ENCODE measurements around the gene TSGA10IP.

The TSGA10IP gene

DNA sequence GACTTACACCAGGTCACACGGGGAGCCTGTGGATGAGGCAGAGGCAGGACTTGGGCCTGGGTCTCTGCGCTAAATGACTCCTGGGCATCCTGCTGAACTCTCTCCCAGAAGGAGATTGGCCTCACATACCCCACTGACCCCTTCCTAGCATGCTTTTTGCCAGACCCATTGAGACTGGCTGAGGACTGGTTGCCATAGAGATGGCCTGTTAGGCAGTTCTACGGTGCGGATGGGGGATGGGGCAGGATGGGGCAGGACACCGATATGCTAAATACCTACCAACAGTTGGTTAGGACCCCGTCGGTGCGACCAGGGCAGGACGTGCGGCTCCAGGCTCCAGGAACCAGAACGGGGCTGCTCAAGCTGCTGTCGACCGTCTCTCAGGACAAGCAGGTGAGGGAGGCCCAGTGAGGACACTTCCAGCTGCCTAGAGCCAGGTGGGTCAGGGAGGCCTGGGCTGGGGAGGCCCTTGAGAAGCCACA lies at the start of gene TSGA10IP:
Gene TSGA10IP (plus strand): TSS at position 51 of the 482 bp plus-strand sequence. CDS start 196 bp downstream, at position 247.
- Histone ChIP-seq H3K4me1 (ENCODE audit: control insufficient read depth in 1 of 2, insufficient read depth in 1 of 2, low read depth in 1 of 2, low read length in 1 of 2) (peaks cover 11 to 12% of the 10 kb centered on the region in 2 experiments), H3K4me3 (ENCODE audit: low read depth in 1 of 2, low read length in 1 of 2) (no peak within 1 kb of the TSS), H3K36me3 (no peaks in the 10 kb centered on the region), H3K9me3 (no peaks in the 10 kb centered on the region), H3K27ac (no peak within 1 kb of the TSS), H3K27me3 (no peaks in the 10 kb centered on the region)
- TF ChIP-seq CTCF (IDR thresholded peaks at IDR 0.05): no peak

DNA sequence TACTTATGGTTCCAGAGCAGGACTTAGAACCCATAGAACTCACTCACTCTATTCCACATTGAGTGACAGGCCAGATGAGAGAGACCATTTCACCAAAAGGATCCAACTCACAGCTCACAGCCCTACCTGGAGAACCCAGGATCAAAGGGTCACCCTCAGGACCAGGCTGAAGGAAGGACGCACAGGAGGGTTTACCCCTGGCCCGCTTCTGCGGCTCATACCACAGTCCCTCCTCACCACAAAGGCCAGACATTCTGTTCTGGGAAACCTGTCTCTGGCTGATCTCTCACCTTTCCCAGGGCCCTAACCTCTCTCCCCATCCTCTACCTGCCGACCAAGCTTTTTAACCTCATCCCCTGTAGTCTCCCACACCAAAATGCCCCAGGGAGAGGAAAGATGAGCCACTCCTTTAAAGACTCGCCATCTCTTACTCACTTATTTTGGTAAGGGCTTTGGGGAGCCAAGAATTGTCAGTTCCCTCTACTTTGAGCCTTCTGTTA lies 49.7 kb upstream of the TSGA10IP start:
- H3K4me3 ChIP-seq (ENCODE audit: low read depth in 1 of 2, low read length in 1 of 2): no peak overlapping the region
- H3K9me3 ChIP-seq: no peaks in the 10 kb centered on the region
- TF ChIP-seq CTCF (IDR thresholded peaks at IDR 0.05): no peak
- peaks cover 61 to 62% of the 10 kb centered on the region in 2 experiments for H3K4me1 ChIP-seq (ENCODE audit: control insufficient read depth in 1 of 2, insufficient read depth in 1 of 2, low read depth in 1 of 2, low read length in 1 of 2)
- H3K36me3 ChIP-seq: no peaks in the 10 kb centered on the region
- H3K27ac ChIP-seq: no peak overlapping the region
- peaks cover 21% of the 10 kb centered on the region for H3K27me3 ChIP-seq

- Histone ChIP-seq H3K36me3 (no peaks in the 10 kb centered on the region), H3K4me1 (ENCODE audit: control insufficient read depth in 1 of 2, insufficient read depth in 1 of 2, low read depth in 1 of 2, low read length in 1 of 2) (peaks cover 56 to 59% of the 10 kb centered on the region in 2 experiments), H3K4me3 (ENCODE audit: low read depth in 1 of 2, low read length in 1 of 2) (no peak overlapping the region), H3K27me3 (peaks cover 21% of the 10 kb centered on the region), H3K9me3 (no peaks in the 10 kb centered on the region), H3K27ac (no peak overlapping the region)
- no peak for TF ChIP-seq CTCF (IDR thresholded peaks at IDR 0.05)
These were observed 49.0 kb upstream of the TSGA10IP start for GRCh38 chr11:65896034-65896999.

DNA sequence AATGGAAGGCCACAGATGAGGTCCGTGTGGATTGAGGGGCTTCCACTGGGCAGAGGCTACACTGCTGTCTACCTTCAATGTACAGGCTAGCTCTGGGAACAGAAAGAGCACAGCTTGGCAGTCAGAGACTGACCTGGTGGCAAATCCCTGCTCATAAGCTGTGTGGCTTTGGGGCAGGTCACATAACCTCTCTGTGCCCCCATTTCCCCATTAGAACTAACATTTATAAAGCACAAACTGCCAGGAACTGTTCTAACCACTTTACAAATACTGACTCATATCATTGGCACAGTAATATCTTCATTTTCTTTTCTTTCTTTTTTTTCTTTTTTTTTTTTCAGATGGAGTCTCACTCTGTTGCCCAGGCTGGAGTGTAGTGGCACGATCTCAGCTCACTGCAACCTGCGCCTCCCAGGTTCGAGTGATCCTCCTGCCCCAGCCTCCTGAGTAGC lies 48.2 kb upstream of the TSGA10IP start:
- H3K27me3 ChIP-seq: peaks cover 21% of the 10 kb centered on the region
- no peak overlapping the region for H3K4me3 ChIP-seq (ENCODE audit: low read depth in 1 of 2, low read length in 1 of 2)
- H3K4me1 ChIP-seq (ENCODE audit: control insufficient read depth in 1 of 2, insufficient read depth in 1 of 2, low read depth in 1 of 2, low read length in 1 of 2): peaks cover 49 to 52% of the 10 kb centered on the region in 2 experiments
- no peak overlapping the region for H3K27ac ChIP-seq
- no peak for TF ChIP-seq CTCF (IDR thresholded peaks at IDR 0.05)
- no peaks in the 10 kb centered on the region for H3K9me3 ChIP-seq
- no peaks in the 10 kb centered on the region for H3K36me3 ChIP-seq

DNA sequence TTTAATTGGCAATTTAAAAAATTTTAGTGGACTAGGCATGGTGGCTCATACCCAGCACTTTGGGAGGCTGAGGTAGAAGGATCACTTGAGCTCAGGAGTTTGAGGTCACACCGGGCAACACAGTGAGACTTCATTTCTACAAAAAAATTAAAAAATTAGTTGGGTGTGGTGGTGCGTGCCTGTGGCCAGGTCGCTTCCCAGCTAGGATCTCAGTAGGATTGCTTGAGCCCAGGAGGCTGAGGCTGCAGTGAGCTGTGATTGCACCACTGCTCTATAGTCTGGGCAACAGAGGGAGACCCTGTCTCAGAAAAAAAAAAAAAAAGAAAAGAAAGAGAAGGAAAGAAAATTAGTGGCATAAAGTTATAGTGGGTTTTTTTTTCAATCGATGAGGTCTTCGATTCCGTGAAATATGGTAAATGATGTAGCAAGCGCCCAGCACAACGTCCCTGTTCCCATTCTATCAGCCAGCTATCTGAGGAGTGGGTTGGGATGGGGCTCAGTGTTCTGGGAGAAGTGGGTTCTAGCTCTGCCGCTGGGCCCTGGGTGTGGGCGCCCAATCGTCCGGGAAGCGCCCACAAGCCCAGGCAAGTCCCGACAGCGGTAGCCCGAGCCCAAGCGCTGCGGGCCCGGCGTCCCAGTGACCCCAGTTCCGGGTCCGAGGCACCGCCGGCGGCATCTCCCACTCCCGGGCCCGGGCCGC lies 46.5 kb upstream of the TSGA10IP start:
- Histone ChIP-seq H3K9me3 (no peaks in the 10 kb centered on the region), H3K4me1 (ENCODE audit: control insufficient read depth in 1 of 2, insufficient read depth in 1 of 2, low read depth in 1 of 2, low read length in 1 of 2) (peaks cover 31 to 34% of the 10 kb centered on the region in 2 experiments), H3K4me3 (ENCODE audit: low read depth in 1 of 2, low read length in 1 of 2) (peak overlapping the region; percentile 65 to 75), H3K27ac (peak overlapping the region; percentile 72), H3K27me3 (peaks cover 21% of the 10 kb centered on the region), H3K36me3 (no peaks in the 10 kb centered on the region)
- TF ChIP-seq CTCF (IDR thresholded peaks at IDR 0.05): no peak

Data from neutrophil (primary cell).